Suppressor macrophage treated with lipopolysaccharide for 1 hour (primary cell): Measurements from ENCODE around the gene ACOX3.

Experiments used
- DNase-seq, 3 donors: peaks; one replicate each; pipeline ENCODE4 v3.0.0-alpha.2; 2020 to 2022

The ACOX3 gene

GRCh38 chr4:8370835-8371595 is 69.5 kb downstream of the ACOX3 start:
- DNase-seq = no peak

- DNase-seq = no peak
Observed at GRCh38 chr4:8370106-8370787, 70.3 kb downstream of the ACOX3 start.

- no peak for DNase-seq
Observed at GRCh38 chr4:8369426-8370105, 71.0 kb downstream of the ACOX3 start.

GRCh38 chr4:8368998-8369397 is 71.5 kb downstream of the ACOX3 start:
- no peak for DNase-seq

GRCh38 chr4:8368061-8368481 is 72.5 kb downstream of the ACOX3 start:
- no peak for DNase-seq

GRCh38 chr4:8366601-8367000 is 73.9 kb downstream of the ACOX3 start:
- DNase-seq = no peak

- no peak for DNase-seq
Observed at GRCh38 chr4:8365951-8366350, 74.6 kb downstream of the ACOX3 start.

GRCh38 chr4:8365353-8365752 is 75.2 kb downstream of the ACOX3 start:
- DNase-seq = no peak

GRCh38 chr4:8364848-8365350 is 75.6 kb downstream of the ACOX3 start:
- DNase-seq = no peak

- no peak for DNase-seq
Observed at GRCh38 chr4:8364141-8364540, 76.4 kb downstream of the ACOX3 start.

- no peak for DNase-seq
Observed at GRCh38 chr4:8362483-8362882, 78.0 kb downstream of the ACOX3 start.

- DNase-seq = no peak
Observed at GRCh38 chr4:8359193-8359592, 81.3 kb downstream of the ACOX3 start.

GRCh38 chr4:8356856-8357255 is 83.7 kb downstream of the ACOX3 start:
- DNase-seq = no peak

GRCh38 chr4:8355864-8356565 is 84.5 kb downstream of the ACOX3 start:
- DNase-seq = no peak

GRCh38 chr4:8355306-8355705 is 85.2 kb downstream of the ACOX3 start:
- DNase-seq = no peak

- no peak for DNase-seq
Observed at GRCh38 chr4:8353912-8354453, 86.5 kb downstream of the ACOX3 start.

GRCh38 chr4:8353158-8353669 is 87.3 kb downstream of the ACOX3 start:
- no peak for DNase-seq

GRCh38 chr4:8352368-8353157 is 88.0 kb downstream of the ACOX3 start:
- no peak for DNase-seq

GRCh38 chr4:8351931-8352367 is 88.6 kb downstream of the ACOX3 start:
- DNase-seq = no peak

GRCh38 chr4:8350841-8351461 is 89.6 kb downstream of the ACOX3 start:
- no peak for DNase-seq

GRCh38 chr4:8350352-8350751 is 90.2 kb downstream of the ACOX3 start:
- DNase-seq = no peak
